ENCODE measurements around the gene NRGN.

GRCh38 chr11:124788521-124788920 is 48.8 kb downstream of the NRGN start:
- no peak for TF ChIP-seq CTCF (IDR thresholded peaks at IDR 0.05)
- no peak for TF ChIP-seq POLR2A (IDR thresholded peaks at IDR 0.05)
- TF ChIP-seq POLR2AphosphoS5 (IDR thresholded peaks at IDR 0.05) = no peak

All from gastroesophageal sphincter (tissue), 3 donors.